Subcutaneous adipose tissue (tissue), 4 donors: ENCODE data around the gene GGN. TPM values are rescaled to one million over a fixed set of nuclear protein-coding genes. Genes with fewer than 3 reads are reported as not detected.

Experiments used
- total RNA-seq, 4 donors: library from RNA; depleted of rRNA; stranded (reverse); fragments of >200 nt; gene quantifications; one replicate each; pipeline ENCODE4 v1.1.0, GENCODE V29; 2016
- TF ChIP-seq, protein P1 (sequence below): fragments of 450-650 bp; IDR thresholded peaks from one replicate; pipeline ENCODE4 v1.5.1; 2016; ENCODE audit warnings: low read depth, mild to moderate bottlenecking, control low read depth, antibody characterized with exemption, moderate library complexity

The GGN gene
- total RNA-seq, 4 donors from 2014 or later, result not detected

DNA sequence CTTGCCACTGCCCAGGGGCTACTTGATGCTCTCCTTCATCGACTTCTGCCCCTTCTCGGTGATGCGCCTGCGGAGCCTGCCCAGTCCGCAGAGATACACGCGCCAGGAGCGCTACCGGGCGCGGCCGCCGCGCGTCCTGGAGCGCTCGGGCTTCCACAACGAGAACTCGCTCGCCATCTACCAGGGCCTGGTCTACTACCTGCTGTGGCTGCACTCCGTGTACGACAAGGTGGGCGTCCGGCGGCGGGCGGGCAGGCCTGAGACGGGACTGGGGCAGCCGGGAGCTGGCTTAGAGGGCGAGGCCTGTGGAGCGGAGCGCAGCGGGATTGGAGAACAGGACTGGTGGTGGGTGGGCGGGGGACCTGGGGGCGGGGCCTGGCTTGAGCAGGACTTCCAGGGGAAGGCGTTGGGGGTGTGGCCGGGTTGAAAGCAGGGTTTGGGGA lies 26.2 kb downstream of the GGN start:
- TF ChIP-seq, protein P1, sequence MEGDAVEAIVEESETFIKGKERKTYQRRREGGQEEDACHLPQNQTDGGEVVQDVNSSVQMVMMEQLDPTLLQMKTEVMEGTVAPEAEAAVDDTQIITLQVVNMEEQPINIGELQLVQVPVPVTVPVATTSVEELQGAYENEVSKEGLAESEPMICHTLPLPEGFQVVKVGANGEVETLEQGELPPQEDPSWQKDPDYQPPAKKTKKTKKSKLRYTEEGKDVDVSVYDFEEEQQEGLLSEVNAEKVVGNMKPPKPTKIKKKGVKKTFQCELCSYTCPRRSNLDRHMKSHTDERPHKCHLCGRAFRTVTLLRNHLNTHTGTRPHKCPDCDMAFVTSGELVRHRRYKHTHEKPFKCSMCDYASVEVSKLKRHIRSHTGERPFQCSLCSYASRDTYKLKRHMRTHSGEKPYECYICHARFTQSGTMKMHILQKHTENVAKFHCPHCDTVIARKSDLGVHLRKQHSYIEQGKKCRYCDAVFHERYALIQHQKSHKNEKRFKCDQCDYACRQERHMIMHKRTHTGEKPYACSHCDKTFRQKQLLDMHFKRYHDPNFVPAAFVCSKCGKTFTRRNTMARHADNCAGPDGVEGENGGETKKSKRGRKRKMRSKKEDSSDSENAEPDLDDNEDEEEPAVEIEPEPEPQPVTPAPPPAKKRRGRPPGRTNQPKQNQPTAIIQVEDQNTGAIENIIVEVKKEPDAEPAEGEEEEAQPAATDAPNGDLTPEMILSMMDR, result no peak

DNA sequence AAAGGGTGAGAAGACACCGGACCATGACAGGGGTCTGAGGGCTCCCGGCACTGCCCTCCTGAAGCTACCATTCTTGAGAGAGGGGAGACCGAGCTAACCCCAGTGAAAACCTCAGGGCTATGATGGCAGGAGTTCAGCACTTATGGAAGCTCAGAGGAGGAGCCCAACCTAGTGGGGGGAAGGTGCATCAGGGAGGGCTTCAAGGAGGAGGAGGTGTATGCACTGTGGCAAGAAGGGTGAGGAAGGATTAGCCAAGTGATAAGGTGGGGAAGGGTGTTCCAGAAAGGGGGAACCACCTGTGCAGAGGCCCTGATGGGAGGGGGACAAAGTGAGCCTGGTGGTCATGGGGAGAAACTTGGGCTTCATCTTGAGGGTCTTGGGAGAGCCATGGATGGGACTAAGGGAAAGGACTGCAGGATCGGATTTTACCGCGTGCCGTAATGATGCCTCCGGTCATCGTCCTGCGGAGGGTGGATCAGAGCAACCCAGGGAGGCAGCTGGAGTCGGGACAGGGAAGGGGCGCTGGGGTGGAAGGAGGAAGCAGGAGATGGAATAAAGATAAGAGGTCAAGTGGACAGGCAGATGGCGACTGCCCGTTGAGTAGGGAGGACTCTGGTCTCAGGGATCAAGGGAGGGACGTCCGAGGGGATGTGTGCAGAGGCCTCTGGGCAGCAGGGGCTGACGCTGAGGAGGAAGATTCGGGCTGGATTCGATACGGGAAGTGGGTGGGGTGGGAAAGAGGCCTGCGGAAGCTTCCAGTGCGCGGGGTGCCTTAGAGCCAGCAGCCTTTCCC lies 26.8 kb downstream of the GGN start:
- TF ChIP-seq, protein P1, result no peak

DNA sequence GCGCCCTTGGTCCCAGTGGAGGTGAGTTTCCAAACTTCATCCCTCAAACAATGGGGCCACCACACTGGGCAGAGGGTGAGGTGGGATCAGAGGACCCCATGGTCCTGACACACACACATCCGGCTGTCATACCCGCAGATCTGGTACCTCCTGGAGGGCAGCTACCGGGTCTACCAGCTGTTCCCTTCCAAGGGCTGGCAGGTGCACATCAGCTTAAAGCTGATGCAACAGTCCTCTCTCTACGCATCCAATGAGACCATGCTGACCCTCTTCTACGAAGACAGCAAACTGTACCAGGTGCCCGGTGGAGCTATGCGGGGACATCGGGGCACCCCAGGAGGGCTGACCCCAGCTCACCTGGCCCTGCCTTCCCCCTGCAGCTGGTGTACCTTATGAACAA lies 27.5 kb downstream of the GGN start:
- TF ChIP-seq, protein P1, result no peak

DNA sequence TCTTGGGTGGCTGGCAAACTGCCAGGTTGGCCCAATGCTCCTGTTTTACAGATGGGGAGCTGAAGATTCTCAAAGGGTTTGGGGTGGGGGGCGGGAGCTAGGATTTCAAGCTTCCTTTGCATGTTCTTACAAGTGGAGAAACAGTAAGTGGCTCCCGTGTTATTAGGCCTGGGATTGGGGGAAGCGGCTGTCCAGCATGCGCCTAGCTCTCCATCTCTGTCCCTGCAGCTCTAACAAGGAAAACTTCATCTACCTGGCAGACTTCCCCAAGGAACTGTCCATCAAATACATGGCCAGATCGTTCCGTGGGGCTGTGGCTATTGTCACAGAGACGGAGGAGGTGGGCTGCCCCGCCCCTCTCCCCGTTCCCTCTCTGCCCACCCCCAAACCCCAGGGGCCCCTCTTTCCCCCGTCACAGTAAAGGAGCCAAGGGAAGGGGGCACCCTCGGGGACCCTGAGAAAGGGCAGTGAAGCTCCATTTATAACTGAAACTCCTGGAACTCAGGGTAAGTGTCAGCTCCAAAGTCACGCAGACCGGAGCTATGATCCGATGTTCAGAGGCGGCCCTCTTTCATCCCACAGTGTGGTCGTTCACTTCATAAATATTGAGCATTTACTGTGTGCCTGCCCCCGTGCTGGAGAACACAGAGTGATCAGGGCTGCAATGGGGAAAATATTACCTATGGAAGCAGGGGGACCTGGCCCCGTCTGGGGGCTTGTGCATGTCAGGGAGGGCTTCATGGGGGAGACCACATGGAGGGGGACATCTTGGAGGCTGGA lies 28.4 kb downstream of the GGN start:
- TF ChIP-seq, protein P1, result no peak

DNA sequence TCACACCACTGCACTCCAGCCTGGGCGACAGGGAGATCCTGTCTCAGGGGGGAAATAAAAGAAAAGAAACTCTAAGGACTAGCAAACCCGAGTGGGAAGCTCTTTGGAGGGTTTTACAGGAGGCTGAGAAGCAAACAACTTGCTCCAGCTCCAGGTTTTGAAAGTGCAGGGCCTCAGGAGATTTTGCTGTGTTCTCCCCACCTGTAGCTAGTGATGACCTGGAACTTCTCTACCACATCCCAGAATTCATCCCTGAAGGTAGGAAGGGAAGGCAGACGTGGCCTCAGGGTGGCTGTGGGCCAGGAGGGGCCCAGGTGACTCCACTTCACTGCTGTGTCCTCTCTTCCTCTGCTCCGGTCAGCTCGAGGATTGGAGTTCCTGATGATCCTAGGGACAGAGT lies 29.8 kb downstream of the GGN start:
- TF ChIP-seq, protein P1, result no peak

DNA sequence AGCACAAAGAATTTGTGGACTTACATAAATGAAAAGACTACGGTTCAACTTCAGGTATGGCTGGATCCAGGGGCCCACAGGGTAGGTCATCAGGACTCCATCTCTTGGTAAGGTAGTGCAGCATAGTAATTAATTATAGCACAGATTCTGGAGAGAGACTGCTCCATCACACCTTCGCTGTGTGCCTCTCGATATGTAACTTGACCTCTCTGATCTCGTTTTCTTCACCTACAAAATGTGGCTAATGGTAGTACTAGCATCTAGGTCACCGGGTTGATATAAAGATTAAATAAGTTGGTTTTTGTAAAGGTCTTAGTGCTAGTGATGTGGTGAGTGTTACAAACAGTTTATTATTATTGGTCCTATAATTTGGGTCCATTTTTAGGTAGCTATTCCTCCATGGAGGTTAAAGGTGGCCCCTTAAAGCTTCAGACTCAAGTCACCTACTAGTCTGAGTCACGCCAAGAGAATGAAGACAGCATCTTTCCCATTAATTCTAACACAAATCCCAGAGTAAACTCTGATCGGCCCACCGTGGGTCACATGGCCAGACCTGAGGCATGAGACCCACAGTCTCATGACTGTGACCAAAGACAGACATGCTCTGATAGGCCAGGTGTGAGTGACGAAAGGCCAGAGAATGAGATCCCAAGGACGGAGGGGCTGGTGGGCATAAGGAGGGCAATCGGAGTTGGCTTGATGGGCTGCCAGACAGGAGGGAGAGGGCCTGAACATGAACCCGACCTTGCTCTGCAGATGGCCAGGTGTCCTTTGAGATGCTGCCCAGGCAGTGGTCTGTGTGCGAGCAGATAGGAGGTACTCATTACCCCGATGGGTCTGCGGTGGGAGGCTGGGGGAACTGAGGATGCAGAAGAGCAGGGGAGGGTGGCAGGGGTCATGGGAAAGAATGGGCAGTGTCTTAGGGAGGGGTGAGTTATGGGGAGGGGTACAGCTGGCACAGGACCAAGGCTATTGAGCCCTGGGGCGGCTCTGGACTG lies 31.8 kb downstream of the GGN start:
- TF ChIP-seq, protein P1, result no peak
